HUES48 (cell line): Measurements from ENCODE around the gene TAF4.

Experiments used
- H3K27ac ChIP-seq: one replicate; pipeline ENCODE4 v1.7.0; 2013; ENCODE audit warnings: low read depth, low read length, inconsistent platforms
- H3K27me3 ChIP-seq: 2 replicates; pipeline ENCODE4 v1.6.1; 2013; ENCODE audit warnings: mild to moderate bottlenecking, low read length; ENCODE audit not compliant: control insufficient read depth, insufficient read depth
- H3K36me3 ChIP-seq: 2 replicates; pipeline ENCODE4 v1.6.1; 2013; ENCODE audit warnings: low read length; ENCODE audit not compliant: control insufficient read depth, insufficient read depth
- H3K4me1 ChIP-seq: 2 replicates; pipeline ENCODE4 v1.6.1; 2013; ENCODE audit warnings: mild to moderate bottlenecking, low read length; ENCODE audit not compliant: control insufficient read depth, insufficient read depth
- H3K4me3 ChIP-seq: 2 replicates; pipeline ENCODE4 v1.5.1; 2013; ENCODE audit warnings: mild to moderate bottlenecking, low read depth, low read length
- H3K9ac ChIP-seq: 2 replicates; pipeline ENCODE4 v1.6.1; 2013; ENCODE audit warnings: mild to moderate bottlenecking, low read depth, low read length, moderate library complexity
- H3K9me3 ChIP-seq: 2 replicates; pipeline ENCODE4 v1.6.1; 2013; ENCODE audit warnings: low read length; ENCODE audit not compliant: control insufficient read depth, insufficient read depth

The TAF4 gene

DNA sequence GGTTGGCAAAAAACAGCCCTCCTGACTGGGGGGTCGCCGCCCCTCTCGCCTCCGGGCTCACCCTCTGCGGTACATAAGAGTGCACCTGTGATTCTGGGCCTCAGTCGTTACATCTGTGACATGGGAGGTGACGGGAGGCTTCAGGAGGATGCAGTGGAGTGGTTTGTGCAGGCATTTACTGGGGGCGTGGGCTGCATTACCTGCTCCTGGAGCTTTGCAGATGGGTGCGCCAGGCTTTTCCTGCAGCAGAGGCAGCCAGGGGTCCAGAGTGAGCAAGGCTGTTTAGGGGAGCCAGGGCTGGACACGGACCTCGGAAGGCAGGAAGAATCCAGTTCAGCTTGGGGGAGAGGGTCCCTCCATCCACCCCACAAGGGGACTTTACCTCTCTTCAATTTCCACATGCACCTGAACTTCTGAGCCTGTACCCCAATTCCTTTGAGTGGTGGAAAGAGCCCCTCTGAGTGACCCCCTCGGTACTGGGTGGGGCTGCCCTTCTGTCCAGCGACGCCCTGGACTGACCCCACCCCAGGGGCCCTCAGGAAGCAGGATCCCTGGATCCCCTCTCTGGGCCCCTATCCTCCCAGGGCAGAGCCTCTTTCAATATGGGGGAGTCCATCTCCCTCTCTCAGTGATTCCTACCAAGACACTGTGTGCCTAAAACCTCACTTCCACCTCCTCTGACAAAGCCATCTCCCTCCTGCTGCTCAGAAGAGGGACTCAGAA, 134.0 kb downstream of the TAF4 start:
- Histone ChIP-seq H3K27me3 (no peaks in the 10 kb centered on the region), H3K4me1 (peaks cover 12% of the 10 kb centered on the region; the same call in 1 of the 2 replicates), H3K36me3 (no peaks in the 10 kb centered on the region), H3K4me3 (no peak overlapping the region), H3K27ac (no peak overlapping the region), H3K9me3 (no peaks in the 10 kb centered on the region), H3K9ac (no peak overlapping the region)

GRCh38 chr20:61930776-61931475, 134.8 kb downstream of the TAF4 start:
- H3K9me3 ChIP-seq = no peaks in the 10 kb centered on the region

GRCh38 chr20:61929971-61930666, 135.6 kb downstream of the TAF4 start:
- no peaks in the 10 kb centered on the region for H3K9me3 ChIP-seq
- no peak overlapping the region for H3K27ac ChIP-seq
- H3K4me1 ChIP-seq = peaks cover 12% of the 10 kb centered on the region; the same call in 1 of the 2 replicates
- no peak overlapping the region for H3K9ac ChIP-seq
- H3K36me3 ChIP-seq = no peaks in the 10 kb centered on the region
- H3K27me3 ChIP-seq = no peaks in the 10 kb centered on the region
- H3K4me3 ChIP-seq = no peak overlapping the region

More at GRCh38 chr20:61930776-61931475, 134.8 kb downstream of the TAF4 start:
- Histone ChIP-seq H3K4me1 (peaks cover 12% of the 10 kb centered on the region; the same call in 1 of the 2 replicates), H3K4me3 (no peak overlapping the region), H3K27ac (no peak overlapping the region), H3K9ac (no peak overlapping the region), H3K36me3 (no peaks in the 10 kb centered on the region), H3K27me3 (no peaks in the 10 kb centered on the region)

GRCh38 chr20:61929561-61929960, 136.1 kb downstream of the TAF4 start:
- no peaks in the 10 kb centered on the region for H3K36me3 ChIP-seq
- H3K4me1 ChIP-seq = peaks cover 6% of the 10 kb centered on the region; the same call in 1 of the 2 replicates
- no peak overlapping the region for H3K4me3 ChIP-seq
- no peak overlapping the region for H3K27ac ChIP-seq
- no peaks in the 10 kb centered on the region for H3K9me3 ChIP-seq
- no peaks in the 10 kb centered on the region for H3K27me3 ChIP-seq
- no peak overlapping the region for H3K9ac ChIP-seq

DNA sequence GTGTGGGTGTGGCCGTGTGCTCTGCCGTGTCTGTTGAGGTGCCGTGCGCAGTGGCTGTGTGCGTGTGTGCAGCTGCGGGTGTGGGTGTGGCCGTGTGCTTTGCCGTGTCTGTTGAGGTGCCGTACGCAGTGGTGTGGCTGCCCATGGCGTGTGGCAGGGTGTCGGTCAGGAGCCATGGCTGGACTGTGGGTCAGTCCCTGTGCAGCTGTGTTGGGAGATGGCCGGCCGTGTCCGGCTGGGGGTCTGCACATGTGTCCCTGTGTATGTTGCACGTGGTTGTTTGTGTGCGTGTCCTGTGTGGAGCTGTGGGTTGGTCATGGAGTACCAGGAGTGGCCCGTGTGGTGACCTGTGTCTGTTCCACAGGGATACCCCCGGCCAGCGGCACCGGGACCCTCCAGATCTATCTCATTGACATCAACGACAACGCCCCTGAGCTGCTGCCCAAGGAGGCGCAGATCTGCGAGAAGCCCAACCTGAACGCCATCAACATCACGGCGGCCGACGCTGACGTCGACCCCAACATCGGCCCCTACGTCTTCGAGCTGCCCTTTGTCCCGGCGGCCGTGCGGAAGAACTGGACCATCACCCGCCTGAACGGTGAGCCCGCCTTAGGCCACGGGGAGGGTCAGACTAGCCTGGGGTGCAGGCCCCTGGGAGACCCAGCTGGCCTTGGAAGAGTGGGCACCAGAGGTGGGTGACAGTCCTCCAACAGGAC, 137.7 kb downstream of the TAF4 start:
- no peaks in the 10 kb centered on the region for H3K4me1 ChIP-seq
- no peak overlapping the region for H3K27ac ChIP-seq
- no peaks in the 10 kb centered on the region for H3K9me3 ChIP-seq
- no peaks in the 10 kb centered on the region for H3K27me3 ChIP-seq
- H3K36me3 ChIP-seq = no peaks in the 10 kb centered on the region
- H3K9ac ChIP-seq = no peak overlapping the region
- H3K4me3 ChIP-seq = no peak overlapping the region

DNA sequence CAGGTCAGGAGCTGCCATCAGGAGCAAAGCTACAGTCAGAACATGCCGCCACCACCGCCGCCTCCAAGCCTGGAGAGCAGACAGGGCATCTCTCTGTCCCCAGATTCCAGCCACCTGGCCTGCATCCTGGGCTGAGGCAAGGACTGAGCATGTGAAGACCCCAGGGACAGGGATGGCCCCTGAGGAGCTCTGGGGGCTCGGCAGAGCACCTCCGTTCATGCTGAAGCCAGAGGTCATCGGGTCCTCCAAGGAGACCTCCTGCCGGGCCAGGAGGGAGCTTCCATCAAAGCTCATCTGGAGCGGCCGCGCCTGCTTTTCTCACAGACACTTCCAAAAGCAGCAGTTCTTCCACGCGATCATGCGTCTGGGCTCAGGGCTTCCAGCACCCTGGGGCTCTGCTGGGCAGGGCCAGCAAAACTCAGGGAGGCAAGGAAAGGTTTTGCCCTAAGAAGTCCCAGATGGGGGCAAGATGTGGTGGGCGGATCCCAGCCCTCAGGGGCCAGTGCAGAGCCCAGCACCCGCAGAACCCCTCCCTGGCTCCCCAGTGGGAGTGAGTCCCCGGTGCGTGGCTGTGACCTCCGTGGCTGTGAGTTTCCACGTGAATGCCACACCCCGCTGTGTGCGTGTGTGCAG, 138.4 kb downstream of the TAF4 start:
- no peaks in the 10 kb centered on the region for H3K4me1 ChIP-seq
- no peaks in the 10 kb centered on the region for H3K9me3 ChIP-seq
- no peaks in the 10 kb centered on the region for H3K36me3 ChIP-seq
- no peak overlapping the region for H3K27ac ChIP-seq
- no peak overlapping the region for H3K9ac ChIP-seq
- no peak overlapping the region for H3K4me3 ChIP-seq
- no peaks in the 10 kb centered on the region for H3K27me3 ChIP-seq

- Histone ChIP-seq H3K4me1 (no peaks in the 10 kb centered on the region), H3K4me3 (no peak overlapping the region), H3K36me3 (no peaks in the 10 kb centered on the region), H3K27ac (no peak overlapping the region), H3K9me3 (no peaks in the 10 kb centered on the region), H3K9ac (no peak overlapping the region), H3K27me3 (no peaks in the 10 kb centered on the region)
Measured at GRCh38 chr20:61926796-61927192, 138.9 kb downstream of the TAF4 start.

- Histone ChIP-seq H3K4me3 (no peak overlapping the region), H3K36me3 (no peaks in the 10 kb centered on the region), H3K27ac (no peak overlapping the region), H3K9me3 (no peaks in the 10 kb centered on the region), H3K9ac (no peak overlapping the region), H3K27me3 (no peaks in the 10 kb centered on the region), H3K4me1 (no peaks in the 10 kb centered on the region)
Measured at GRCh38 chr20:61926253-61926613, 139.4 kb downstream of the TAF4 start.

GRCh38 chr20:61925555-61926252, 140.0 kb downstream of the TAF4 start:
- H3K4me3 ChIP-seq = no peak overlapping the region
- no peaks in the 10 kb centered on the region for H3K27me3 ChIP-seq
- H3K9ac ChIP-seq = no peak overlapping the region
- H3K9me3 ChIP-seq = no peaks in the 10 kb centered on the region
- H3K36me3 ChIP-seq = no peaks in the 10 kb centered on the region
- no peak overlapping the region for H3K27ac ChIP-seq
- H3K4me1 ChIP-seq = no peaks in the 10 kb centered on the region
